ENCODE measurements around the gene PCMT1. TPM values are rescaled to one million over a fixed set of nuclear protein-coding genes. Genes with fewer than 3 reads are reported as not detected.
A peak's percentile ranks its signal among the peaks of the same experiment; 100 is the strongest.

PCMT1 gene
- total and polyA plus RNA-seq, 9 of the 15 experiments (the other 6 are each of a cell fraction or from before 2014, with no cell fraction given), result 217 to 541 (median 327) TPM

DNA sequence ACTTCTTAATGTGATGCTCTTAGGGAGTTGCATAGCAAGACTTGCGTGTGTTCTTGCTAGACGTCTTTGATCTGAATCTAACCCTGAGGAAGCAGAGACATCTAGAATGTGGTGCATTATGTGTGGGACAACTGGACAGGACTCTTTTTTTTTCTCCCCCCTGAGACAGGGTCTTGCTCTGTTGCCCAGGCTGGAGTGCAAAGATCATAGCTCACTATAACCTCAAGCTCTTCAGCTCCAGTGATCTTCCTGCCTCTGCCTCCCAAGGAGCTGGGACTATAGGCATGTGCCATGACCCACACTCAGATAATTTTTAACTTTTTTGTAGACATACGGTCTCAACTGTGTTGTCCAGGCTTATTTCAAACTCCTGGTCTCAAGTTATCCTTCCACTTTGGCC is 34.0 kb downstream of the PCMT1 start:
- Histone ChIP-seq H3K79me2 (ENCODE audit: control insufficient read depth, insufficient read depth, low read length) (peaks cover 52% of the 10 kb centered on the region), H3K9ac (ENCODE audit: insufficient read depth in 1 of 2, low read depth in 2 of 2, low read length in 2 of 2) (no peak overlapping the region), H4K20me1 (replicated peaks; ENCODE audit: control insufficient read depth, insufficient read depth, low read length) (no peaks in the 10 kb centered on the region), H3K4me1 (replicated peaks in 1 of 2; ENCODE audit: control insufficient read depth in 2 of 2, insufficient read depth in 2 of 2, low read length in 2 of 2) (no peaks in the 10 kb centered on the region), H2AFZ (ENCODE audit: low read depth, low read length) (no peak overlapping the region), H3K9me3 (replicated peaks; ENCODE audit: control insufficient read depth, insufficient read depth, low read depth, low read length) (no peaks in the 10 kb centered on the region), H3K27me3 (ENCODE audit: control insufficient read depth in 2 of 2, insufficient read depth in 2 of 2, low read length in 2 of 2) (no peaks in the 10 kb centered on the region), H3K36me3 (ENCODE audit: control insufficient read depth, insufficient read depth, low read length) (peaks cover 62% of the 10 kb centered on the region), H3K4me3 (no peak overlapping the region), H3K9me1 (ENCODE audit: control insufficient read depth, insufficient read depth, low read length) (no peaks in the 10 kb centered on the region), H3K27ac (ENCODE audit: extremely low read depth, low read depth, low read length) (no peak overlapping the region), H3K4me2 (ENCODE audit: insufficient read depth, low read length) (no peak overlapping the region)
- POLR2A ChIA-PET, result no interaction called here
- in situ Hi-C loops (cut with MboI) (no loop called here), intact Hi-C loops (cut with micrococcal nuclease) (no loop called here)
- ATAC-seq (no peak), DNase-seq (ENCODE audit: extremely low read depth in 1 of 4, low spot score in 3 of 4) (no peak), FAIRE-seq (no peak)
- TF ChIP-seq HOMEZ (CRISPR knock-in tag; IDR thresholded peaks at IDR 0.05) (no peak), ZNF121 (CRISPR knock-in tag; conservative IDR thresholded peaks at IDR 0.05) (peak; percentile 67; the same call in 1 of the 2 replicates), ZNF583 (CRISPR knock-in tag; IDR thresholded peaks at IDR 0.05) (no peak)
- no TSS peak for BruUV-seq (replicated peaks)
- 91% methylated on average over 3 of the region's 3 CpGs for whole genome bisulfite sequencing (ENCODE audit: insufficient coverage, low coverage, missing lambda C conversion rate)
- CTCF ChIA-PET (ENCODE audit: low intra/inter-chr PET ratio), result no interaction called here

DNA sequence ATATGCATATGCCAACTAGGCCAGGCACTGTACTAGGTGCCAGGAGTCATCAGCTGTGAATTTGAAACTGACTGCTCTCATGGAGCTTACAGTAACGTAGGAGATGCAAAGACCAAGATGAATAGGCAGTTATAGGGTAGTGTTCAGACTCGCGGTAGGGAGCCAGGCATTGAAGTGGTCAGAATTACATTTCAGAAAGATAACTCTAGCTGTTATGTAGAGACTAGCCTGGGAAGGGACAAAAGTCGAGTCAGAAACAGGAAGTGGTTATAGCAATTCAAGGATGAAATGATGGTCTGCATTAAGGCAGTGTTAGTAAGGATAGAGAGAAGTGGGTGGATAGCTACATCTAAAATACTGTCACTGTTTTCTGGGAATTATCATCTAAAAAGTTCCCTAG is 56.6 kb downstream of the PCMT1 start:
- ATAC-seq, result peak; percentile 61
- no peaks in the 10 kb centered on the region for H3K79me2 ChIP-seq (ENCODE audit: control insufficient read depth, insufficient read depth, low read length)
- TF ChIP-seq RBM25 (IDR thresholded peaks at IDR 0.05; ENCODE audit: low read depth, low read length, severe bottlenecking) (peak; percentile 64), MYNN (IDR thresholded peaks at IDR 0.05) (0 out of 2 replicates have a peak, but pooled peaks have one; percentile 25), MYNN (CRISPR knock-in tag; IDR thresholded peaks at IDR 0.05) (no peak), ZNF766 (CRISPR knock-in tag; conservative IDR thresholded peaks at IDR 0.05) (no peak), ZNF830 (CRISPR knock-in tag; IDR thresholded peaks at IDR 0.05) (no peak), NCOA1 (IDR thresholded peaks at IDR 0.05; ENCODE audit: low read depth) (no peak), NFE2 (IDR thresholded peaks at IDR 0.05; ENCODE audit: low read depth) (0 out of 2 replicates have a peak, but pooled peaks have one; percentile 19), CBX8 (IDR thresholded peaks at IDR 0.05; ENCODE audit: borderline replicate concordance, extremely low read depth, low read depth, low read length, poor library complexity, severe bottlenecking) (no peak), GABPB1 (CRISPR knock-in tag; IDR thresholded peaks at IDR 0.05) (0 out of 2 replicates have a peak, but pooled peaks have one; percentile 26), ZC3H8 (IDR thresholded peaks at IDR 0.05) (no peak), SPI1 (IDR thresholded peaks at IDR 0.05; ENCODE audit: borderline replicate concordance, low read depth, low read length) (peak; percentile 94)
- peak in 1 of 4 experiments; percentile 16 for DNase-seq (ENCODE audit: extremely low read depth in 1 of 4, low spot score in 3 of 4)
- H3K36me3 ChIP-seq (ENCODE audit: control insufficient read depth, insufficient read depth, low read length), result peaks cover 54% of the 10 kb centered on the region
- no peak overlapping the region for H2AFZ ChIP-seq (ENCODE audit: low read depth, low read length)
- FAIRE-seq, result no peak
- ChIA-PET POLR2A (interaction anchor here (0.5 to 2.7 kb wide), 8 partner anchors 8 to 263 kb away, joined by 3 to 19 read pairs (median 4); no protein-coding TSS in a partner anchor), CTCF (ENCODE audit: low intra/inter-chr PET ratio) (interaction anchor here (0.7 kb wide), 1 partner anchor 1049 kb away, joined by 4 read pairs; no protein-coding TSS in a partner anchor)
- no peaks in the 10 kb centered on the region; a peak in 1 of 5 replicates for H3K4me1 ChIP-seq (replicated peaks in 1 of 2; ENCODE audit: control insufficient read depth in 2 of 2, insufficient read depth in 2 of 2, low read length in 2 of 2)
- intact Hi-C loops (cut with micrococcal nuclease), result no loop called here
- in situ Hi-C loops (cut with MboI), result no loop called here
- no peaks in the 10 kb centered on the region for H3K9me1 ChIP-seq (ENCODE audit: control insufficient read depth, insufficient read depth, low read length)
- H3K9me3 ChIP-seq (replicated peaks; ENCODE audit: control insufficient read depth, insufficient read depth, low read depth, low read length), result no peaks in the 10 kb centered on the region
- H4K20me1 ChIP-seq (replicated peaks; ENCODE audit: control insufficient read depth, insufficient read depth, low read length), result no peaks in the 10 kb centered on the region
- H3K27ac ChIP-seq (ENCODE audit: extremely low read depth, low read depth, low read length), result no peak overlapping the region
- no peak overlapping the region for H3K4me3 ChIP-seq
- 25% methylated on average over 4 of the region's 4 CpGs for WGBS (ENCODE audit: insufficient coverage, low coverage, missing lambda C conversion rate)
- no peak overlapping the region for H3K4me2 ChIP-seq (ENCODE audit: insufficient read depth, low read length)
- H3K9ac ChIP-seq (ENCODE audit: insufficient read depth in 1 of 2, low read depth in 2 of 2, low read length in 2 of 2), result no peak overlapping the region
- BruUV-seq (replicated peaks), result no TSS peak
- H3K27me3 ChIP-seq (ENCODE audit: control insufficient read depth in 2 of 2, insufficient read depth in 2 of 2, low read length in 2 of 2), result no peaks in the 10 kb centered on the region
